CD8-positive, alpha-beta memory T cell (primary cell): ENCODE results near the gene HTRA3. TPM values are rescaled to one million over a fixed set of nuclear protein-coding genes. Genes with fewer than 3 reads are reported as not detected.

Experiments used
- CTCF ChIA-PET: fragments of 350-600 bp; sonication (Branson Sonifier 250); formaldehyde crosslinking; loops from one replicate; lab custom pipeline; 2021; ENCODE audit warnings: antibody characterized with exemption; lab: Charles Lee
- POLR2A ChIA-PET: fragments of 350-600 bp; sonication (Branson Sonifier 250); formaldehyde crosslinking; loops from one replicate; lab custom pipeline; 2021; ENCODE audit warnings: antibody characterized with exemption; lab: Charles Lee
- DNase-seq, 5 donors: peaks; one replicate each; pipeline versions ENCODE4 v3.0.0 to v3.0.0-alpha.2; 2020 to 2022; ENCODE audit warnings: mixed read lengths in 1 of 5
- H3K27ac ChIP-seq: one replicate; pipeline ENCODE4 v1.7.0; 2013; ENCODE audit warnings: low read depth, mild to moderate bottlenecking, low read length, moderate library complexity
- H3K27me3 ChIP-seq: 2 replicates; pipeline ENCODE4 v1.7.0; 2013; ENCODE audit warnings: low read length, mild to moderate bottlenecking; ENCODE audit not compliant: insufficient read depth, poor library complexity, severe bottlenecking
- H3K36me3 ChIP-seq: 2 replicates; pipeline ENCODE4 v1.7.0; 2013; ENCODE audit warnings: mild to moderate bottlenecking, low read length, moderate library complexity; ENCODE audit not compliant: insufficient read depth
- H3K4me1 ChIP-seq: 2 replicates; pipeline ENCODE4 v1.7.0; 2013; ENCODE audit warnings: mild to moderate bottlenecking, low read length, moderate library complexity; ENCODE audit not compliant: insufficient read depth
- H3K4me3 ChIP-seq: 2 replicates; pipeline ENCODE4 v1.7.0; 2013; ENCODE audit warnings: mild to moderate bottlenecking, low read length
- H3K9me3 ChIP-seq: 2 replicates; pipeline ENCODE4 v1.7.0; 2013; ENCODE audit warnings: mild to moderate bottlenecking, low read length
- H3K27ac Mint-ChIP-seq, 8 donors: one replicate each; pipeline ENCODE4 v1.8.0; 2020 to 2021; ENCODE audit warnings: mixed read lengths in 8 of 8, mild to moderate bottlenecking in 6 of 8, inconsistent platforms in 3 of 8, moderate library complexity in 3 of 8
- H3K27me3 Mint-ChIP-seq, 2 donors: one replicate each; pipeline ENCODE4 v1.8.0; 2020 to 2021; ENCODE audit warnings: mixed read lengths in 2 of 2, mild to moderate bottlenecking in 1 of 2, moderate library complexity in 1 of 2
- H3K36me3 Mint-ChIP-seq, 3 donors: one replicate each; pipeline ENCODE4 v1.8.0; 2020 to 2021; ENCODE audit warnings: mixed read lengths in 3 of 3, inconsistent platforms in 1 of 3, mild to moderate bottlenecking in 1 of 3
- H3K4me1 Mint-ChIP-seq, 3 donors: one replicate each; pipeline ENCODE4 v1.8.0; 2020 to 2021; ENCODE audit warnings: mixed read lengths in 3 of 3, inconsistent platforms in 1 of 3, mild to moderate bottlenecking in 1 of 3
- H3K4me3 Mint-ChIP-seq, 7 donors: one replicate each; pipeline ENCODE4 v1.8.0; 2020 to 2021; ENCODE audit warnings: mixed read lengths in 7 of 7, mild to moderate bottlenecking in 6 of 7, moderate library complexity in 4 of 7, inconsistent platforms in 2 of 7
- H3K9me3 Mint-ChIP-seq, 5 donors: one replicate each; pipeline ENCODE4 v1.8.0; 2020 to 2022; ENCODE audit warnings: mixed read lengths in 5 of 5, mild to moderate bottlenecking in 3 of 5, moderate library complexity in 2 of 5, inconsistent platforms in 1 of 5
- polyA plus RNA-seq: library from polyadenylated mRNA; unstranded; fragments of 300-500 nt; fragmentation: Illumina TruSeq; gene quantifications from one replicate; pipeline ENCODE4 v1.2.3, GENCODE V29; 2021
- total RNA-seq, 2 experiments: library from RNA; stranded (reverse); gene quantifications; one replicate each; pipeline ENCODE4 v1.2.3, GENCODE V29; 2021

HTRA3 gene
- total and polyA plus RNA-seq, 3 experiments from 2014 or later = not detected

DNA sequence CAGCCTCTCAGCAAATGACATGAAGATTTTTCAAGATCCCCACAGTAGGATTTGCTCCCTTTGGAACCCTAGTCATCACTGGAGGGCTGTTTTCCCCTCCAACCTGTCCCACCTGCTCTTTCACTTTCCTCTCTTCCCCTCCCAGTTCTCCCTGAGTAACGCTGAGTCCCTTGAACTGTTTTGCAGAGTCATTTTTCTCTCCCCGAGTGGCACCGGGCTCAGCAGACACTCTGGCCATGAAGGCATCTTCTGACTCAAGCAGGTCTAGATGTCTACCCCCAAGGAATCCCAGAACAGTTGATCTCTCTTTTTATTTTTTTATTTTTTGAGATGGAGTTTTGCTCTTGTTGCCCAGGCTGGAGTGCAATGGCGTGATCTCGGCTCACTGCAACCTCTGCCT lies 52.2 kb downstream of the HTRA3 start:
- Mint-ChIP-seq H3K27ac (no peak overlapping the region), H3K4me1 (no peaks in the 10 kb centered on the region), H3K36me3 (no peaks in the 10 kb centered on the region), H3K27me3 (peaks cover 0 to 3% of the 10 kb centered on the region in 2 donors), H3K4me3 (no peak overlapping the region), H3K9me3 (no peaks in the 10 kb centered on the region)
- CTCF ChIA-PET = no interaction called here
- no peak overlapping the region for H3K27ac ChIP-seq
- H3K9me3 ChIP-seq = no peaks in the 10 kb centered on the region
- no peaks in the 10 kb centered on the region for H3K27me3 ChIP-seq
- H3K4me3 ChIP-seq = no peak overlapping the region
- POLR2A ChIA-PET = no interaction called here
- no peaks in the 10 kb centered on the region for H3K36me3 ChIP-seq
- DNase-seq = no peak
- H3K4me1 ChIP-seq = no peaks in the 10 kb centered on the region

DNA sequence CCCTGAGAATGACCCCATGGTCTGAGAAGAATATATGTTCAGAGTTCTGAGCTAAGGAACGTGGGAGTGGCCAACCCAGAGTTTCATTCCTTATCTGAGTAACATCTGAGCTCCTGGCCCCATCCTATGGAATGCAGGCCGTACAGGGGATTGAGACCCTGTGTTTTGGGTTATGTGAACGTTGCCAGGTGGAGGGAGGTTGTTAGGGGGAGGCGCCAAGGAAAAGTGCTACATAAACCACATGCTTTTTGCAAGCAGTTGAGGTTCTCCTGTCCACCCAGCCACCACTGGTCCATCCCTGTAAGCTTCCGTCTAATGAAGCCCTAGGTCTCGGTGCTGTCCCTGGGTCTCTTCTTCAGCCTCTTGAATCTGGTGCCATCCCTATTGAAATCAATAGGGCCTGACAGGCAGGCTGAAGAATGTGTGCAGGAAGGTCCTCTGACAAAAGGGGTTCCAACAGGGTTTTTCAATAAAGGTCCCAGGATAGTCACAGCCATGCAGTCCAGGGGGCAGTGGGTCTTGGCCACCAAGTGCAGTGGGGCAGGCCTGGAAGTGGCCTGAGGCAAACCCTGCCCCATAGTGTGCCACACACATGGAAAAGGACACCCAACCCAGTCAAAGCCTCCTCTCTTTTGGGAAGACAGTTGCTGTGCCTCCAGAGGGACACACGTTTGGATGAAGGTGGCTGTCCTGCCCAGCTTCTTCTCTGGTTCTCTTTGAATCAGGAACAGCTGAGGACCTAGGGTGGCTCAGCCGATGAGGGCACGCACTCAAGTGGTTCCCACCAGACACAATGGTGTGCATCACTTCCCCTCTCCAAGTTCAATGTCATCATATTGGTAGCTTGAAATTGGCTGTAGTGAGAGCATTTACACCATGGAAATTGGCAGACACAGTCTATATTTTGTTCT lies 53.5 kb downstream of the HTRA3 start:
- no peak for DNase-seq
- Histone ChIP-seq H3K36me3 (no peaks in the 10 kb centered on the region), H3K4me1 (no peaks in the 10 kb centered on the region), H3K27ac (no peak overlapping the region), H3K27me3 (no peaks in the 10 kb centered on the region), H3K4me3 (no peak overlapping the region), H3K9me3 (no peaks in the 10 kb centered on the region)
- peaks cover 0 to 1% of the 10 kb centered on the region in 2 donors for H3K27me3 Mint-ChIP-seq
- ChIA-PET CTCF (no interaction called here), POLR2A (no interaction called here)
- no peaks in the 10 kb centered on the region for H3K4me1 Mint-ChIP-seq
- H3K4me3 Mint-ChIP-seq = no peak overlapping the region
- no peak overlapping the region for H3K27ac Mint-ChIP-seq
- H3K36me3 Mint-ChIP-seq = no peaks in the 10 kb centered on the region
- no peaks in the 10 kb centered on the region for H3K9me3 Mint-ChIP-seq

DNA sequence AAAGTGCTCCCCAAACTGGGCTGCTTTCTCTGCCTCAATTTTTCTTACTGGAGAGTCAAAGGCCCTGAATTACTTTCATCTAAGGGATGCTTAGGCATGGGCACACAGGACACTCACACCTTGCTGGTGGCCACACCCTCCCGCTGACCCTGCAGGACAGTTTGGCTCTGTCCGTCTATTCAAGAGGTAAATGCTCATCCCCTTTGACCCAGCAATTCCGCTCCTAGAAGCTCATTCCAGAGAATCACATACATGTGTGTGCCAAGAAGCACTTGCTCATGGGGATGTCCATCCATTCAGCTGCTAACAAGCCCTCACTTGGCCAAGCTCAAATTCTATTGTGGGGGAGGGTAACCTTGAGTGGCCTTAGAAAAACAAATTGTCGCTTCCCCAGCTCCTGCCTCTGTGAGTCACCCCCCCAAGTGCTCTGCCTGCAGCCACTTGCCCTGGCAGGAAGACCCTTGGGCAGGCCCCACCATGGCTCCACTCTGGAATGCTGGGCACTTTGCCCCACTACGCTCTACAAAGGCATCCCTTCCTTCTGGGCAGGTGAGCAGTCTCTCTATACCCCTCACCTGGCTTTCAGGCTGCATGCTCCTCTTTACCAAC lies 54.5 kb downstream of the HTRA3 start:
- Mint-ChIP-seq H3K9me3 (no peaks in the 10 kb centered on the region), H3K4me1 (no peaks in the 10 kb centered on the region), H3K4me3 (no peak overlapping the region), H3K27ac (no peak overlapping the region), H3K36me3 (no peaks in the 10 kb centered on the region), H3K27me3 (no peaks in the 10 kb centered on the region)
- CTCF ChIA-PET = no interaction called here
- Histone ChIP-seq H3K4me3 (no peak overlapping the region), H3K36me3 (no peaks in the 10 kb centered on the region), H3K27ac (no peak overlapping the region), H3K27me3 (no peaks in the 10 kb centered on the region), H3K4me1 (no peaks in the 10 kb centered on the region), H3K9me3 (no peaks in the 10 kb centered on the region)
- POLR2A ChIA-PET = no interaction called here
- DNase-seq = no peak

DNA sequence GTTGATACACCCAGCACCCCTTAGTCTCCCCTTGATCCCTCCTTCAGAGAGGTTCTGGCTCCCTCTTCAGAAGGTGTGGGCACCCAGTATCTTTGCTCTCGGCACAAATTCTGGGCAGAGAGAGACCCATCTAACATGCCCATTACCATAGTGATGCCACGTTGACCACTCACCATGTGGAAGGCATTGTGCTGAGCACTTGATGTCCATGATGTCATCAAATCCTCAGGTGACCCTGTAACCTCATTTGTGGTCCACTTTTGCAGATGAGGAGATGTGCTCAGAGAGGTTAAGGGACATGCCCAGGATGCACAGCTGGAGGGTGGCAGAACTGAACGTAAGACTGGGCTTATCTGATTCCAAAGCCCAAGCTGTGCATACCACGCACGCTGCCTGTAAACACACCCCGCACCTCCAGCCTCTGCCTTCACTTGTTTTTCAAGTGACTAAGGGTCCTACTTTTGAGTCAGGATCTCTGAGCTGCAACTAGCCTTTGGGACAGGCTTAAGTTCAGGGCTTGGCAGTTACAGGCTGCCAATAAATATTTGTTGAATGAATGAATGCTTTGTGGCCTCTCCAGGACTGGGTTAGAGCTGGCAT lies 55.2 kb downstream of the HTRA3 start:
- H3K4me1 Mint-ChIP-seq = no peaks in the 10 kb centered on the region
- H3K9me3 Mint-ChIP-seq = no peaks in the 10 kb centered on the region
- H3K27me3 Mint-ChIP-seq = no peaks in the 10 kb centered on the region
- H3K4me1 ChIP-seq = no peaks in the 10 kb centered on the region
- no peaks in the 10 kb centered on the region for H3K36me3 ChIP-seq
- H3K4me3 ChIP-seq = no peak overlapping the region
- ChIA-PET CTCF (no interaction called here), POLR2A (no interaction called here)
- no peak overlapping the region for H3K4me3 Mint-ChIP-seq
- no peak for DNase-seq
- H3K9me3 ChIP-seq = no peaks in the 10 kb centered on the region
- no peaks in the 10 kb centered on the region for H3K27me3 ChIP-seq
- no peaks in the 10 kb centered on the region for H3K36me3 Mint-ChIP-seq
- H3K27ac Mint-ChIP-seq = no peak overlapping the region
- H3K27ac ChIP-seq = no peak overlapping the region

DNA sequence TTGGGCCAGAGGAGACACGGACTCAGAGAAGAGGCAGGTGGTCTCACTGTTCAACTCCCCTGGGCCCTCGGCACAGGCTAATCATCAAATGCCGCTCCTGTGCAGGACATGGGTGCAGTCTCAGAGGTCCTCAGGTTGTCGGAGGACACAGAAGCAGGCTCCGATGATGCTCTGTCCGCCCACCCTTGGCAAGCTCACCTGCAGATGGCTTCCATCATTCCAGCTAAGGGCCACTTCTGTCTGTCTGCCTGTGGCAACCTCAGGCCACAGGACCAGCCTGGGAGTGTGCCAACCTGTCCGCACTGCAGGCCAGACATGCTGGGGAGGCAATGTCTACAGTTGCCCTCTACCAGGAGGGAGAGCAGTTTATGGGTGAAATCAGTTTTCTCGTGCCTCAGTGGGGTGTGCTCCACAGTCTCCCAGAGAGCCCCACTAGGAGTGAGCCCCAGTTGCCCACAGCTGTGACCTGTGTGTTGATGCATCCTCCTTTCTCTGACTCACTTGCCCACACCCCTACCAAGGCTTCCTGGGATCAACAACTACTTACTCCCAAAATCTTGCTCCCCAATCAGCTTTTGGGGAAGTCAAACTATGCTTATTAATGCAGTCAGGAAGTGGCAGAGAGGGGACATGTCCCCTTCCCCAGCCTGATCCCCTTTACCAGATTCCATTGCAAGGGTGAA lies 55.9 kb downstream of the HTRA3 start:
- DNase-seq = no peak
- H3K9me3 ChIP-seq = no peaks in the 10 kb centered on the region
- H3K4me1 ChIP-seq = no peaks in the 10 kb centered on the region
- no peaks in the 10 kb centered on the region for H3K4me1 Mint-ChIP-seq
- H3K27me3 ChIP-seq = no peaks in the 10 kb centered on the region
- H3K27me3 Mint-ChIP-seq = no peaks in the 10 kb centered on the region
- no peaks in the 10 kb centered on the region for H3K36me3 ChIP-seq
- no peak overlapping the region for H3K27ac ChIP-seq
- CTCF ChIA-PET = no interaction called here
- H3K9me3 Mint-ChIP-seq = no peaks in the 10 kb centered on the region
- POLR2A ChIA-PET = no interaction called here
- no peak overlapping the region for H3K27ac Mint-ChIP-seq
- no peaks in the 10 kb centered on the region for H3K36me3 Mint-ChIP-seq
- H3K4me3 ChIP-seq = no peak overlapping the region
- H3K4me3 Mint-ChIP-seq = no peak overlapping the region

DNA sequence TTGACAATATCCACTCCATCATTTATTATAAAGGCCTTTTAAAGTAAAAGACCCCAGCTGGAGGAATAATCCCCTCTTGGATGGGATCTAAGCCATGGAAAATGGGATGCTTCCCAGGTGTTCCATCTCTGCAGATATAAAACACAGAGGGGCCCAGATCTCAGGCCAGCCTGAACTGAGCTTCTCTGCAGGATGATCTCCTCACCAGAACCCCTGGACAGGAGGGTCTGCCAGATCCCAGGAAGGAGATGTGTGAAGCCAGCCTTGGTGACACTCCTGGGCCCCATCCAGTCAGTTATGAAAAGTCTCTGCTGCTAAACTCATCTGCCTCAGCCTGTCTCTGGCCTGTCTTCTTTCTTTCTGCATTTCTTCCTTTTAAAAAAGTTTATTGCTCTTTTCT lies 56.7 kb downstream of the HTRA3 start:
- Histone ChIP-seq H3K27ac (no peak overlapping the region), H3K9me3 (no peaks in the 10 kb centered on the region), H3K4me3 (no peak overlapping the region), H3K4me1 (no peaks in the 10 kb centered on the region), H3K27me3 (no peaks in the 10 kb centered on the region), H3K36me3 (no peaks in the 10 kb centered on the region)
- Mint-ChIP-seq H3K27ac (no peak overlapping the region), H3K9me3 (no peaks in the 10 kb centered on the region), H3K36me3 (no peaks in the 10 kb centered on the region), H3K4me1 (no peaks in the 10 kb centered on the region), H3K27me3 (no peaks in the 10 kb centered on the region), H3K4me3 (no peak overlapping the region)
- CTCF ChIA-PET = no interaction called here
- POLR2A ChIA-PET = no interaction called here
- no peak for DNase-seq

DNA sequence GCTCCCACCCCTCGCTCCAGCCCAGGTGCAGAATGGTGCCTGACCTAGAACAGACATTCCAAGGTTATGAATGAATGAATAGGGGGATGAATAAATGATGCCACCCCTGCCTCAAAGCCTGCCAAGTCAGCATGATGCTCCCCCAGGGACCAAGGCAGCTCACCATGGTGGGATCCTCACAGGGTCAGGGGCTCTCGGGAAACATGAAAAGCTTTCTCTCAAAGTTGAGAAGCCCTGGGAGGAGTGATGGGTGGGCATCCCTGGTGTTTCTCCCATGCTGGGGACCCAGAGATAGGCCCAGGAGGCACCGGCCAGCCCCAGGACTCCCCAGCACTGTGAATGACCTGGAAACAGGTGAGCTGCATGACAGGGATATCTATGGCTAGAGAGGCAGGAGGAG lies 58.9 kb downstream of the HTRA3 start:
- Mint-ChIP-seq H3K4me3 (no peak overlapping the region), H3K36me3 (no peaks in the 10 kb centered on the region), H3K4me1 (no peaks in the 10 kb centered on the region), H3K27me3 (peaks cover 0 to 2% of the 10 kb centered on the region in 2 donors), H3K9me3 (peaks cover 0 to 9% (median 4%) of the 10 kb centered on the region in 5 donors), H3K27ac (no peak overlapping the region)
- H3K4me3 ChIP-seq = no peak overlapping the region
- H3K36me3 ChIP-seq = no peaks in the 10 kb centered on the region
- no peaks in the 10 kb centered on the region for H3K4me1 ChIP-seq
- no peaks in the 10 kb centered on the region for H3K27me3 ChIP-seq
- H3K9me3 ChIP-seq = no peaks in the 10 kb centered on the region
- no peak overlapping the region for H3K27ac ChIP-seq
- ChIA-PET POLR2A (no interaction called here), CTCF (no interaction called here)
- DNase-seq = no peak
